Fibroblast of villous mesenchyme (primary cell): ENCODE data around the gene FBXO11. TPM values are rescaled to one million over a fixed set of nuclear protein-coding genes. Genes with fewer than 3 reads are reported as not detected.
"Not testable (repeated sequence)": the region's sequence is repeated elsewhere in the genome, so short reads cannot be mapped to it uniquely, and the experiment has no call there.

Experiments used
- DNase-seq: peaks from one replicate; pipeline ENCODE4 v3.0.0-alpha.2; 2010; ENCODE audit warnings: low read depth
- H3K4me3 ChIP-seq: 2 replicates; pipeline ENCODE4 v1.5.1; 2011; ENCODE audit warnings: low read depth, mild to moderate bottlenecking, low read length
- total RNA-seq: library from RNA; depleted of rRNA; stranded (reverse); fragments of >200 nt; gene quantifications from 2 replicates; pipeline ENCODE4 v1.2.3, GENCODE V29; 2012
- TF ChIP-seq, protein P1 (sequence below): IDR thresholded peaks from 2 replicates; pipeline ENCODE4 v1.5.1; 2012; ENCODE audit warnings: low read depth, mild to moderate bottlenecking, low read length; ENCODE audit not compliant: insufficient read depth

FBXO11 gene
- total RNA-seq, 1 donor: 48.8 TPM

GRCh38 chr2:47935071-47935470 lies 28.8 kb upstream of the FBXO11 start:
- DNase-seq: no peak
- TF ChIP-seq, protein P1, sequence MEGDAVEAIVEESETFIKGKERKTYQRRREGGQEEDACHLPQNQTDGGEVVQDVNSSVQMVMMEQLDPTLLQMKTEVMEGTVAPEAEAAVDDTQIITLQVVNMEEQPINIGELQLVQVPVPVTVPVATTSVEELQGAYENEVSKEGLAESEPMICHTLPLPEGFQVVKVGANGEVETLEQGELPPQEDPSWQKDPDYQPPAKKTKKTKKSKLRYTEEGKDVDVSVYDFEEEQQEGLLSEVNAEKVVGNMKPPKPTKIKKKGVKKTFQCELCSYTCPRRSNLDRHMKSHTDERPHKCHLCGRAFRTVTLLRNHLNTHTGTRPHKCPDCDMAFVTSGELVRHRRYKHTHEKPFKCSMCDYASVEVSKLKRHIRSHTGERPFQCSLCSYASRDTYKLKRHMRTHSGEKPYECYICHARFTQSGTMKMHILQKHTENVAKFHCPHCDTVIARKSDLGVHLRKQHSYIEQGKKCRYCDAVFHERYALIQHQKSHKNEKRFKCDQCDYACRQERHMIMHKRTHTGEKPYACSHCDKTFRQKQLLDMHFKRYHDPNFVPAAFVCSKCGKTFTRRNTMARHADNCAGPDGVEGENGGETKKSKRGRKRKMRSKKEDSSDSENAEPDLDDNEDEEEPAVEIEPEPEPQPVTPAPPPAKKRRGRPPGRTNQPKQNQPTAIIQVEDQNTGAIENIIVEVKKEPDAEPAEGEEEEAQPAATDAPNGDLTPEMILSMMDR: no peak
- no peak overlapping the region for H3K4me3 ChIP-seq

DNA sequence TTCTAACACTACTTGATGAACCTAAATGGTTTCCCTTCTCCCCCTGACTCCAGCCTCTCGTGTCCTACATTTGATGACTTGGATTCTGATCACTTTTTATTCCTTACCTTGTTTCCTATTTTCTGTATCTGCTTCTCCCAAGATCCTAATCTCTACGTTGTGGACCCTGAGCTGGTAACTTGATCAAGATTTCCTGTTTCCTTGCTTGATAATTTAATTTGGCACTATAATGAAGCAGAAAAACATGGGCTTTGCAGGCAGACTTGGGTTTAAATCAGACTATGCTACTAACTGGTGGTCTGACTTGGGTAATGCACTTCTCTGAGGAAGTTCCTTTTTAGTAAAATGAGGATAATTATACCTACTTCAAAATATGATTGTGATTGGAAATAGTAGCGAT lies 11.7 kb upstream of the FBXO11 start:
- TF ChIP-seq, protein P1: no peak
- H3K4me3 ChIP-seq: no peak overlapping the region
- DNase-seq: no peak

- H3K4me3 ChIP-seq: no peak overlapping the region
- TF ChIP-seq, protein P1: no peak
- no peak for DNase-seq
Measured at GRCh38 chr2:47917276-47917961, 11.1 kb upstream of the FBXO11 start.

- no peak overlapping the region for H3K4me3 ChIP-seq
- DNase-seq: no peak
- TF ChIP-seq, protein P1: no peak
Measured at GRCh38 chr2:47916412-47916811, 10.1 kb upstream of the FBXO11 start.

DNA sequence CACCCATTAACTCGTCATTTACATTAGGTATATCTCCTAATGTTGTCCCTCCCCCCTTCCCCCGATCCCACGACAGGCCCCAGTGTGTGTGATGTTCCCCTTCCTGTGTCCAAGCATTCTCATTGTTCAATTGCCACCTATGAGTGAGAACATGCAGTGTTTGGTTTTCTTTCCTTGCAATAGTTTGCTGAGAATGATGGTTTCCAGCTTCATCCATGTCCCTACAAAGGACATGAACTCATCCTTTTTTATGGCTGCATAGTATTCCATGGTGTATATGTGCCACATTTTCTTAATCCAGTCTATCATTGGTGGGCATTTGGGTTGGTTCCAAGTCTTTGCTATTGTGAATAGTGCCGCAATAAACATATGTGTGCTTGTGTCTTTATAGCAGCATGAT lies 4.4 kb upstream of the FBXO11 start:
- DNase-seq, H3K4me3 ChIP-seq: not testable (repeated sequence)

GRCh38 chr2:47908682-47909081 lies 2.4 kb upstream of the FBXO11 start:
- DNase-seq: no peak
- H3K4me3 ChIP-seq: no peak overlapping the region
- TF ChIP-seq, protein P1: no peak

- TF ChIP-seq, protein P1: no peak
- peak; percentile 23 for DNase-seq
- H3K4me3 ChIP-seq: peak overlapping the region; percentile 73
Measured at GRCh38 chr2:47907039-47907781, 912 bp upstream of the FBXO11 start.
